HG03432 (cell line): ENCODE data around the gene SEMA3C.
"Not testable (repeated sequence)": the region's sequence is repeated elsewhere in the genome, so short reads cannot be mapped to it uniquely, and the experiment has no call there.

Experiments
- ATAC-seq: cut with Tn5 transposase; IDR thresholded peaks from one replicate; pipeline ENCODE4 v1.9.1; 2021; ENCODE audit warnings: mild to moderate bottlenecking, moderate library complexity; ENCODE audit not compliant: unreplicated experiment

Gene SEMA3C

GRCh38 chr7:80929619-80930018 lies 10.8 kb upstream of the SEMA3C start:
- ATAC-seq, result no peak

GRCh38 chr7:80926955-80927354 lies 8.1 kb upstream of the SEMA3C start:
- ATAC-seq, result not testable (repeated sequence)

GRCh38 chr7:80924090-80924489 lies 5.2 kb upstream of the SEMA3C start:
- no peak for ATAC-seq

GRCh38 chr7:80923211-80923612 lies 4.4 kb upstream of the SEMA3C start:
- ATAC-seq, result no peak

GRCh38 chr7:80922253-80923049 lies 3.6 kb upstream of the SEMA3C start:
- no peak for ATAC-seq

- ATAC-seq, result no peak
These were observed 2.3 kb upstream of the SEMA3C start for GRCh38 chr7:80921130-80921529.

GRCh38 chr7:80918399-80918798 lies 452 bp downstream of the SEMA3C start:
- ATAC-seq, result peak; percentile 72

- no peak for ATAC-seq
These were observed 1.8 kb downstream of the SEMA3C start for GRCh38 chr7:80916770-80917741.

- ATAC-seq, result no peak
These were observed 8.6 kb downstream of the SEMA3C start for GRCh38 chr7:80910228-80910627.

- ATAC-seq, result no peak
These were observed 10.5 kb downstream of the SEMA3C start for GRCh38 chr7:80908360-80908797.

- no peak for ATAC-seq
These were observed 11.2 kb downstream of the SEMA3C start for GRCh38 chr7:80907612-80908011.

GRCh38 chr7:80907141-80907601 lies 11.7 kb downstream of the SEMA3C start:
- ATAC-seq, result no peak

- no peak for ATAC-seq
These were observed 13.5 kb downstream of the SEMA3C start for GRCh38 chr7:80905334-80905733.

- ATAC-seq, result peak; percentile 41
These were observed 16.0 kb downstream of the SEMA3C start for GRCh38 chr7:80902716-80903308.

GRCh38 chr7:80902019-80902418 lies 16.8 kb downstream of the SEMA3C start:
- ATAC-seq, result no peak

GRCh38 chr7:80900583-80901576 lies 18.0 kb downstream of the SEMA3C start:
- ATAC-seq, result no peak

GRCh38 chr7:80896906-80897598 lies 21.8 kb downstream of the SEMA3C start:
- no peak for ATAC-seq

- no peak for ATAC-seq
These were observed 23.8 kb downstream of the SEMA3C start for GRCh38 chr7:80895056-80895455.

- ATAC-seq, result no peak
These were observed 27.6 kb downstream of the SEMA3C start for GRCh38 chr7:80891259-80891544.
